K562 (cell line): Measurements from ENCODE around the gene LSM11. TPM values are rescaled to one million over a fixed set of nuclear protein-coding genes. Genes with fewer than 3 reads are reported as not detected.
A peak's percentile ranks its signal among the peaks of the same experiment; 100 is the strongest.

ENCODE experiments used
- ATAC-seq: fragments of 200-7000 bp; cut with Tn5 transposase; 3 replicates; pipeline ENCODE4 v1.9.1; 2020; ENCODE audit warnings: moderate library complexity
- BruUV-seq: library from RNA; stranded (reverse); fragments of 400-500 nt; replicated peaks from 2 replicates; lab custom pipeline; 2021; lab: Mats Ljungman, UMichigan
- CTCF ChIA-PET: fragments of 300-600 bp; formaldehyde crosslinking; extraction: SDS; loops from one replicate; lab custom pipeline; 2021; ENCODE audit warnings: low intra/inter-chr PET ratio; lab: Yijun Ruan, JAX
- POLR2A ChIA-PET: fragments of 300-600, 350-650 bp; sonication (Branson Sonifier 250); formaldehyde crosslinking; extraction: SDS; loops from one replicate; lab custom pipeline; 2021; ENCODE audit warnings: antibody characterized with exemption, inconsistent platforms; lab: Yijun Ruan, JAX
- DNase-seq, 4 experiments: peaks; one replicate each; pipeline versions ENCODE4 v3.0.0 to v3.0.0-alpha.2; 2011 to 2018; ENCODE audit warnings: low spot score in 3 of 4, mixed read lengths in 3 of 4; ENCODE audit errors: extremely low read depth in 1 of 4
- FAIRE-seq: peaks from 2 replicates; lab custom pipeline; 2011; peaks lifted over from hg19 to GRCh38; lab: Jason Lieb, UNC
- H2AFZ ChIP-seq: 2 replicates; pipeline ENCODE4 v1.6.0; 2011; ENCODE audit warnings: low read depth, low read length, control low read depth, inconsistent platforms
- H3K27ac ChIP-seq: fragments of 200-600 bp; 3 replicates; pipeline ENCODE4 v1.8.0; 2011; ENCODE audit warnings: low read depth, mild to moderate bottlenecking, control low read depth, inconsistent platforms, low read length, moderate library complexity, mixed read lengths; ENCODE audit errors: extremely low read depth
- H3K27me3 ChIP-seq, 2 experiments: fragments of 300-600 bp in 1 of 2; 2 replicates in 1 of 2; 3 replicates in 1 of 2; pipeline versions ENCODE4 v1.6.0 to v1.8.0; 2011; ENCODE audit warnings: inconsistent platforms in 2 of 2, low read length in 2 of 2, mild to moderate bottlenecking in 1 of 2, mixed read lengths in 1 of 2, moderate library complexity in 1 of 2; ENCODE audit not compliant: control insufficient read depth in 2 of 2, insufficient read depth in 2 of 2
- H3K36me3 ChIP-seq: fragments of 300-600 bp; 3 replicates; pipeline ENCODE4 v1.8.0; 2011; ENCODE audit warnings: mild to moderate bottlenecking, low read length, inconsistent platforms; ENCODE audit not compliant: control insufficient read depth, insufficient read depth
- H3K4me1 ChIP-seq, 2 experiments: fragments of 200-600 bp in 1 of 2; replicated peaks in 1 of 2; 2 replicates in 1 of 2; 3 replicates in 1 of 2; pipeline versions ENCODE4 v1.5.1 to v1.8.0; 2011; ENCODE audit warnings: inconsistent platforms in 2 of 2, low read length in 2 of 2, mild to moderate bottlenecking in 1 of 2, mixed read lengths in 1 of 2, moderate library complexity in 1 of 2; ENCODE audit not compliant: control insufficient read depth in 2 of 2, insufficient read depth in 2 of 2
- H3K4me2 ChIP-seq: 2 replicates; pipeline ENCODE4 v1.6.1; 2011; ENCODE audit warnings: low read length, control low read depth, inconsistent platforms, mixed read lengths; ENCODE audit not compliant: insufficient read depth
- H3K4me3 ChIP-seq: fragments of 200-600 bp; sonication (generic), shearing (Covaris generic); 2 replicates; pipeline ENCODE4 v1.5.1; 2016; ENCODE audit warnings: control low read depth, inconsistent platforms
- H3K79me2 ChIP-seq: fragments of 200-600 bp; 3 replicates; pipeline ENCODE4 v1.8.0; 2011; ENCODE audit warnings: low read length, inconsistent platforms; ENCODE audit not compliant: control insufficient read depth, insufficient read depth
- H3K9ac ChIP-seq, 2 experiments: 2 replicates each; pipeline versions ENCODE4 v1.6.0 to v1.6.1; 2011; ENCODE audit warnings: low read depth in 2 of 2, low read length in 2 of 2, control low read depth in 1 of 2, inconsistent platforms in 1 of 2, mild to moderate bottlenecking in 1 of 2, mixed read lengths in 1 of 2; ENCODE audit not compliant: insufficient read depth in 1 of 2
- H3K9me1 ChIP-seq: one replicate; pipeline ENCODE4 v1.6.0; 2011; ENCODE audit warnings: inconsistent platforms, mild to moderate bottlenecking, low read length, moderate library complexity; ENCODE audit not compliant: control insufficient read depth, insufficient read depth
- H3K9me3 ChIP-seq: replicated peaks from 2 replicates; pipeline ENCODE4 v1.5.1; 2011; ENCODE audit warnings: low read depth, low read length, inconsistent platforms; ENCODE audit not compliant: control insufficient read depth, insufficient read depth
- H4K20me1 ChIP-seq: replicated peaks from 2 replicates; pipeline ENCODE4 v1.6.1; 2011; ENCODE audit warnings: low read length, inconsistent platforms, mixed read lengths; ENCODE audit not compliant: control insufficient read depth, insufficient read depth
- BCOR ChIP-seq: fragments of 450-650 bp; IDR thresholded peaks from 2 replicates; pipeline ENCODE4 v1.6.1; 2016
- ETV5 ChIP-seq: sonication (generic); formaldehyde crosslinking; IDR thresholded peaks from 2 replicates; pipeline ENCODE4 v1.4.0; 2020; ENCODE audit warnings: low read depth, mild to moderate bottlenecking, missing genetic modification reagents
- KLF16 ChIP-seq: IDR thresholded peaks from 2 replicates; pipeline ENCODE4 v1.6.1; 2016; ENCODE audit warnings: antibody characterized with exemption
- MEIS2 ChIP-seq: fragments of 450-650 bp; IDR thresholded peaks from 2 replicates; pipeline ENCODE4 v1.6.1; 2014; ENCODE audit warnings: mild to moderate bottlenecking; ENCODE audit not compliant: partially characterized antibody
- PHF20 ChIP-seq: fragments of 450-650 bp; IDR thresholded peaks from 2 replicates; pipeline ENCODE4 v1.6.1; 2018; ENCODE audit not compliant: partially characterized antibody
- PHF8 ChIP-seq: fragments of 200-600 bp; sonication (generic); IDR thresholded peaks from 2 replicates; pipeline ENCODE4 v1.6.1; 2012; ENCODE audit warnings: mixed run types, mild to moderate bottlenecking, inconsistent platforms, low read length, moderate library complexity, borderline replicate concordance
- PHTF2 ChIP-seq: fragments of 250-450 bp; sonication (Bioruptor Pico); IDR thresholded peaks from 2 replicates; pipeline ENCODE4 v1.5.0; 2021; ENCODE audit warnings: mild to moderate bottlenecking
- RBBP5 ChIP-seq: fragments of 200-600 bp; sonication (generic); IDR thresholded peaks from 2 replicates; pipeline ENCODE4 v1.6.1; 2012; ENCODE audit warnings: borderline replicate concordance, mild to moderate bottlenecking, low read length, control low read depth, inconsistent platforms; ENCODE audit not compliant: insufficient read depth, poor library complexity, severe bottlenecking
- SMARCA4 ChIP-seq: fragments of 450-650 bp; IDR thresholded peaks from 2 replicates; pipeline ENCODE4 v1.6.1; 2016
- STAT5A ChIP-seq: IDR thresholded peaks from 2 replicates; pipeline ENCODE4 v1.6.1; 2012; ENCODE audit warnings: low read length, inconsistent platforms, borderline replicate concordance
- TOE1 ChIP-seq, 2 experiments: fragments of 450-650 bp in 1 of 2; sonication (generic) in 1 of 2; formaldehyde crosslinking in 1 of 2; IDR thresholded peaks; 2 replicates each; pipeline versions ENCODE4 v1.7.1 to v1.8.0; 2016 to 2022; ENCODE audit warnings: borderline replicate concordance in 2 of 2, mild to moderate bottlenecking in 2 of 2, antibody characterized with exemption in 1 of 2, inconsistent platforms in 1 of 2, low read depth in 1 of 2, missing genetic modification reagents in 1 of 2, moderate library complexity in 1 of 2
- ZBTB7A ChIP-seq: IDR thresholded peaks from 2 replicates; pipeline ENCODE4 v1.6.1; 2011; ENCODE audit warnings: low read depth, mild to moderate bottlenecking, low read length, moderate library complexity, borderline replicate concordance; ENCODE audit not compliant: control insufficient read depth
- ZNF134 ChIP-seq: fragments of 250-450 bp; sonication (Bioruptor Pico); conservative IDR thresholded peaks from 2 replicates; pipeline ENCODE4 v1.4.0; 2020
- WGBS: fragments of 100-300 bp; shearing (Covaris generic); methylation state at CpG from one replicate; pipeline ENCODE4 v1.1.6; 2016; ENCODE audit warnings: low coverage, mixed read lengths; ENCODE audit not compliant: insufficient coverage; ENCODE audit errors: missing lambda C conversion rate; 5-methylcytosine and 5-hydroxymethylcytosine counted together
- in situ Hi-C: fragments of 300-500 bp; cut with MboI; formaldehyde crosslinking; loops from 4 replicates; pipeline ENCODE4 v1.15.0; 2018; ENCODE audit warnings: inconsistent platforms, mixed read lengths
- intact Hi-C: fragments of 100-400 bp; cut with micrococcal nuclease; formaldehyde crosslinking; loops from 2 replicates; pipeline ENCODE4 v1.14.2; 2022
- polyA plus RNA-seq, 8 experiments: library from polyadenylated mRNA; depleted of rRNA in 4 of 8; stranded (reverse) in 5 of 8; unstranded in 3 of 8; fragments of >200 nt; fragmentation: Nextera tagmentation in 2 of 8; fragmentation: Illumina TruSeq in 1 of 8; extraction: Ambion mirVana in 2 of 8; extraction: Trizol in 1 of 8; gene quantifications; 2 replicates each; pipeline versions ENCODE4 v1.2.1 to v1.2.3, GENCODE V29; 2011 to 2014; ENCODE audit warnings: inconsistent platforms in 1 of 8, missing spikeins in 1 of 8
- total RNA-seq, 7 experiments: library from RNA; depleted of rRNA in 6 of 7; stranded (reverse); fragments of >200 nt in 6 of 7; fragmentation: Illumina TruSeq in 2 of 7; extraction: Trizol in 2 of 7; gene quantifications; 2 replicates each; pipeline versions ENCODE4 v1.2.1 to v1.2.3, GENCODE V29; 2011 to 2021; ENCODE audit warnings: low replicate concordance in 1 of 7
- TF ChIP-seq, protein P1 (sequence below): fragments of 250-450 bp; sonication (Bioruptor Pico); IDR thresholded peaks from 2 replicates; pipeline ENCODE4 v1.9.0; 2021; ENCODE audit warnings: mild to moderate bottlenecking, inconsistent platforms
- TF ChIP-seq, protein P2 (sequence below): IDR thresholded peaks from 2 replicates; pipeline ENCODE4 v1.6.1; 2014; ENCODE audit warnings: antibody characterized with exemption

Gene LSM11
- total and polyA plus RNA-seq, 9 of the 15 experiments (the other 6 are each of a cell fraction or from before 2014, with no cell fraction given): 1.8 to 9.4 (median 4.7) TPM

DNA sequence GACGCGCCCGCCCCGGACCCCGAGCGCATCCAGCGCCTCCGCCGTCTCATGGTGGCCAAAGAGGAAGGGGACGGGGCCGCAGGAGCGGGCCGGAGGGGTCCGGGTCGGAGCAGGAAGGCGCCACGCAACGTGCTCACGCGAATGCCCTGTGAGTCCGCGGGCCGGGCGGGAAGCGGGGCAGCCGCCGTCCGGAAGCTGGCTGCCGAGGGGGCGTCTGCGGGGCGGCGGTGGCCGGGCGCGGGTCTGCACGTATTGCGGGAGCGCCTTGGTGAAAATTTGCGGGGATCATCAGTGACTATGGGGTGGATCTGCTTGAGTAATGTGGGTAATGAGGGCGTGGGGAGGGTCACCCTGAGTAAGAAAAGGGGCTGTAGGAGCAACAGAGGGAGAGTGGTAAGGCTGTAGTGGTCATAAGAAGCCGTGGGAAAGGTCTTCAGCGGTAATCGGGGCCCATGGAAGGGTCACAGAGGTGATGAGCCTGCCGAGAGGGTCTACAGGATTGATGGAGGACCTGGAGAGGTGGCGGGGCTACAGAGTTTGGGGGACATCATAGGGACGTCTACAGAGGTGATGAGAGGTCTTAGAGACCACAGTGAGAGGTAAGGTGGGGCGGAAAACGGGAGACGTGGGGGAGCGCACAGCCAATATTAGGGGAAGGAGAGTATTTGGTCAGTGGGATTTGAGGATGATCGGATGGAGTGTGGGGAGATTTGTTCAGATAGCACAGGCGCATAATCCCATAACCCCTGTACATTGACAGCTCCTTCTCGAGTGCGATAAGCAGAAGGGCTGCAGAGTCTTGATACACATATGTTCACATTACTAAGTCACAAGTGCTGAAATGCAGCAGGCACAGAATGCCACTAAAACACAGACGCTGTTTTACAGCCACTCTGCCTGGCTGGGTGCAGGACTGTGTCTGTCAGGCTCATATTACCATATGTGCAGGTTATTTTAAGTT is 819 bp downstream of the LSM11 start:
- H3K27ac ChIP-seq: no peak overlapping the region; the same call in 2 of the 3 replicates
- H3K79me2 ChIP-seq: peaks cover 13% of the 10 kb centered on the region; the same call in 1 of the 3 replicates
- in situ Hi-C loops: no loop called here
- 2% methylated on average over 39 of the region's 56 CpGs for WGBS
- intact Hi-C loops: loop anchor here (2.0 to 10.0 kb wide), 5 partner anchors 267 to 1360 kb away; partner anchors contain the start of gene MED7
- H3K36me3 ChIP-seq: peaks cover 13% of the 10 kb centered on the region; the same call in 2 of the 3 replicates
- POLR2A ChIA-PET: interaction anchor here (0.7 to 1.4 kb wide), 5 partner anchors 13 to 347 kb away, joined by 3 to 5 read pairs (median 3); partner anchors contain the start of gene THG1L
- H3K9me1 ChIP-seq: no peaks in the 10 kb centered on the region
- H3K4me2 ChIP-seq: peak overlapping the region; percentile 92
- peak overlapping the region; percentile 90 for H2AFZ ChIP-seq
- no peaks in the 10 kb centered on the region for H3K27me3 ChIP-seq
- FAIRE-seq (peak; percentile 85), ATAC-seq (peak; percentile 57), DNase-seq (peak; percentile 37 to 73 (median 54))
- CTCF ChIA-PET: interaction anchor here (0.5 to 3.5 kb wide), 13 partner anchors 10 to 1273 kb away, joined by 3 to 32 read pairs (median 5); no protein-coding TSS in a partner anchor
- peak overlapping the region; percentile 66 to 95; a peak in 3 of 4 replicates for H3K9ac ChIP-seq
- no peaks in the 10 kb centered on the region for H3K9me3 ChIP-seq
- H4K20me1 ChIP-seq: no peaks in the 10 kb centered on the region
- peaks cover 25 to 29% of the 10 kb centered on the region in 2 experiments; a peak in 4 of 5 replicates for H3K4me1 ChIP-seq
- H3K4me3 ChIP-seq: peak overlapping the region; percentile 72
- no TSS peak for BruUV-seq
- TF ChIP-seq STAT5A: peak; percentile 66; the same call in 1 of the 2 replicates
- peak; percentile 37 for TF ChIP-seq PHF20
- TF ChIP-seq, protein P1, sequence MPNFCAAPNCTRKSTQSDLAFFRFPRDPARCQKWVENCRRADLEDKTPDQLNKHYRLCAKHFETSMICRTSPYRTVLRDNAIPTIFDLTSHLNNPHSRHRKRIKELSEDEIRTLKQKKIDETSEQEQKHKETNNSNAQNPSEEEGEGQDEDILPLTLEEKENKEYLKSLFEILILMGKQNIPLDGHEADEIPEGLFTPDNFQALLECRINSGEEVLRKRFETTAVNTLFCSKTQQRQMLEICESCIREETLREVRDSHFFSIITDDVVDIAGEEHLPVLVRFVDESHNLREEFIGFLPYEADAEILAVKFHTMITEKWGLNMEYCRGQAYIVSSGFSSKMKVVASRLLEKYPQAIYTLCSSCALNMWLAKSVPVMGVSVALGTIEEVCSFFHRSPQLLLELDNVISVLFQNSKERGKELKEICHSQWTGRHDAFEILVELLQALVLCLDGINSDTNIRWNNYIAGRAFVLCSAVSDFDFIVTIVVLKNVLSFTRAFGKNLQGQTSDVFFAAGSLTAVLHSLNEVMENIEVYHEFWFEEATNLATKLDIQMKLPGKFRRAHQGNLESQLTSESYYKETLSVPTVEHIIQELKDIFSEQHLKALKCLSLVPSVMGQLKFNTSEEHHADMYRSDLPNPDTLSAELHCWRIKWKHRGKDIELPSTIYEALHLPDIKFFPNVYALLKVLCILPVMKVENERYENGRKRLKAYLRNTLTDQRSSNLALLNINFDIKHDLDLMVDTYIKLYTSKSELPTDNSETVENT (CRISPR knock-in tag): 0 out of 2 replicates have a peak, but pooled peaks have one; percentile 47
- peak; percentile 65; the same call in 1 of the 2 replicates for TF ChIP-seq KLF16
- peak; percentile 32; the same call in 1 of the 2 replicates for TF ChIP-seq ZBTB7A
- 0 out of 2 replicates have a peak, but pooled peaks have one; percentile 18 for TF ChIP-seq TOE1 (IDR thresholded peaks at IDR 0.05; ENCODE audit: borderline replicate concordance)
- no peak for TF ChIP-seq TOE1 (CRISPR knock-in tag; IDR thresholded peaks at IDR 0.05; ENCODE audit: borderline replicate concordance, low read depth)
- no peak for TF ChIP-seq ETV5 (CRISPR knock-in tag)
- peak; percentile 19 for TF ChIP-seq RBBP5
- TF ChIP-seq PHTF2 (CRISPR knock-in tag): no peak
- peak; percentile 76 for TF ChIP-seq MEIS2
- TF ChIP-seq ZNF134: no peak
- peak; percentile 76 for TF ChIP-seq SMARCA4
- TF ChIP-seq, protein P2, sequence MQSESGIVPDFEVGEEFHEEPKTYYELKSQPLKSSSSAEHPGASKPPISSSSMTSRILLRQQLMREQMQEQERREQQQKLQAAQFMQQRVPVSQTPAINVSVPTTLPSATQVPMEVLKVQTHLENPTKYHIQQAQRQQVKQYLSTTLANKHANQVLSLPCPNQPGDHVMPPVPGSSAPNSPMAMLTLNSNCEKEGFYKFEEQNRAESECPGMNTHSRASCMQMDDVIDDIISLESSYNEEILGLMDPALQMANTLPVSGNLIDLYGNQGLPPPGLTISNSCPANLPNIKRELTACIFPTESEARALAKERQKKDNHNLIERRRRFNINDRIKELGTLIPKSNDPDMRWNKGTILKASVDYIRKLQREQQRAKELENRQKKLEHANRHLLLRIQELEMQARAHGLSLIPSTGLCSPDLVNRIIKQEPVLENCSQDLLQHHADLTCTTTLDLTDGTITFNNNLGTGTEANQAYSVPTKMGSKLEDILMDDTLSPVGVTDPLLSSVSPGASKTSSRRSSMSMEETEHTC: peak; percentile 42; the same call in 1 of the 2 replicates
- TF ChIP-seq PHF8: peak; percentile 20; the same call in 1 of the 2 replicates
- TF ChIP-seq BCOR: peak; percentile 40; the same call in 1 of the 2 replicates
